GM18505 (cell line): ENCODE measurements around the gene SLC7A6.

ENCODE experiments used
- ATAC-seq: cut with Tn5 transposase; IDR thresholded peaks from one replicate; pipeline ENCODE4 v1.9.1; 2021; ENCODE audit not compliant: unreplicated experiment
- POLR2A ChIP-seq: IDR thresholded peaks from 4 replicates; pipeline ENCODE4 v1.6.1; 2011; ENCODE audit warnings: borderline replicate concordance; ENCODE audit not compliant: insufficient read depth, insufficient read length; ENCODE audit errors: extremely low read depth

SLC7A6 gene

GRCh38 chr16:68273896-68274295 is 9.6 kb downstream of the SLC7A6 start:
- ATAC-seq: no peak
- no peak for TF ChIP-seq POLR2A

GRCh38 chr16:68274441-68274840 is 10.1 kb downstream of the SLC7A6 start:
- ATAC-seq: no peak
- no peak for TF ChIP-seq POLR2A

- no peak for ATAC-seq
- TF ChIP-seq POLR2A: peak; percentile 37
Observed at GRCh38 chr16:68275611-68276191, 11.4 kb downstream of the SLC7A6 start.

- ATAC-seq: no peak
- no peak for TF ChIP-seq POLR2A
Observed at GRCh38 chr16:68276223-68276622, 11.9 kb downstream of the SLC7A6 start.

GRCh38 chr16:68279726-68280558 is 15.6 kb downstream of the SLC7A6 start:
- no peak for ATAC-seq

GRCh38 chr16:68281368-68282063 is 17.2 kb downstream of the SLC7A6 start:
- no peak for ATAC-seq

More at GRCh38 chr16:68279726-68280558, 15.6 kb downstream of the SLC7A6 start:
- TF ChIP-seq POLR2A: no peak

GRCh38 chr16:68282064-68282452 is 17.7 kb downstream of the SLC7A6 start:
- TF ChIP-seq POLR2A: no peak
- ATAC-seq: no peak

More at GRCh38 chr16:68281368-68282063, 17.2 kb downstream of the SLC7A6 start:
- TF ChIP-seq POLR2A: no peak

- ATAC-seq: no peak
- TF ChIP-seq POLR2A: no peak
Observed at GRCh38 chr16:68283346-68283745, 19.0 kb downstream of the SLC7A6 start.

- no peak for ATAC-seq
- TF ChIP-seq POLR2A: peak; percentile 35
Observed at GRCh38 chr16:68283801-68284598, 19.7 kb downstream of the SLC7A6 start.

- peak; percentile 38 for ATAC-seq
- no peak for TF ChIP-seq POLR2A
Observed at GRCh38 chr16:68284847-68285246, 20.5 kb downstream of the SLC7A6 start.

- no peak for ATAC-seq
Observed at GRCh38 chr16:68285683-68286082, 21.4 kb downstream of the SLC7A6 start.

GRCh38 chr16:68286153-68287074 is 22.1 kb downstream of the SLC7A6 start:
- ATAC-seq: no peak
- TF ChIP-seq POLR2A: peak; percentile 40

More at GRCh38 chr16:68285683-68286082, 21.4 kb downstream of the SLC7A6 start:
- no peak for TF ChIP-seq POLR2A
